HepG2 (cell line): Measurements from ENCODE around the gene PELI2.

Experiments used
- BHLHE40 ChIP-seq: IDR thresholded peaks from 2 replicates; pipeline ENCODE4 v1.6.1; 2011; ENCODE audit warnings: low read length, improper control_type of control experiment
- CBX5 ChIP-seq: sonication (generic); formaldehyde crosslinking; IDR thresholded peaks from 2 replicates; pipeline ENCODE4 v1.4.0; 2020; ENCODE audit warnings: missing genetic modification reagents, borderline replicate concordance
- CCAR2 ChIP-seq: fragments of 200-400 bp; formaldehyde crosslinking; optimal IDR thresholded peaks from 2 replicates; pipeline ENCODE3; 2018; ENCODE audit warnings: low read depth, mild to moderate bottlenecking, low read length, moderate library complexity
- JUND ChIP-seq: sonication (generic); formaldehyde crosslinking; IDR thresholded peaks from 2 replicates; pipeline ENCODE4 v1.8.0; 2022; ENCODE audit warnings: mild to moderate bottlenecking, missing genetic modification reagents
- RAD21 ChIP-seq: fragments of 450-650 bp; formaldehyde crosslinking; IDR thresholded peaks from 2 replicates; pipeline ENCODE4 v1.5.0; 2020; ENCODE audit warnings: mild to moderate bottlenecking
- ZBTB25 ChIP-seq: IDR thresholded peaks from 2 replicates; pipeline ENCODE4 v1.6.1; 2018; ENCODE audit warnings: missing genetic modification reagents
- ZFP37 ChIP-seq: sonication (generic); formaldehyde crosslinking; IDR thresholded peaks from 2 replicates; pipeline ENCODE4 v1.4.0; 2020; ENCODE audit warnings: missing genetic modification reagents, borderline replicate concordance

GRCh38 chr14:56073799-56074198, 44.4 kb upstream of the PELI2 start:
- TF ChIP-seq BHLHE40 (no peak), ZFP37 (CRISPR knock-in tag) (no peak), CBX5 (no peak), JUND (CRISPR knock-in tag) (no peak), CCAR2 (no peak), RAD21 (no peak), ZBTB25 (no peak)
